AG10803 (cell line): Measurements from ENCODE around the gene MEGF9.

Source experiments
- DNase-seq: peaks from one replicate; pipeline ENCODE4 v3.0.0; 2010; ENCODE audit warnings: low read depth
- H3K4me3 ChIP-seq: 2 replicates; pipeline ENCODE4 v1.5.1; 2011; ENCODE audit warnings: mild to moderate bottlenecking, low read length, control low read depth
- CTCF ChIP-seq: conservative IDR thresholded peaks from 2 replicates; pipeline ENCODE4 v1.5.1; 2011; ENCODE audit warnings: mild to moderate bottlenecking, low read length, control low read depth, inconsistent platforms

Gene MEGF9

GRCh38 chr9:120627073-120627472, 87.2 kb downstream of the MEGF9 start:
- no peak overlapping the region for H3K4me3 ChIP-seq
- DNase-seq, result no peak
- TF ChIP-seq CTCF, result no peak

GRCh38 chr9:120626512-120626911, 87.8 kb downstream of the MEGF9 start:
- no peak for DNase-seq
- H3K4me3 ChIP-seq, result no peak overlapping the region
- no peak for TF ChIP-seq CTCF

- no peak for TF ChIP-seq CTCF
- no peak overlapping the region for H3K4me3 ChIP-seq
- peak; percentile 12 for DNase-seq
Observed at GRCh38 chr9:120625222-120625621, 89.0 kb downstream of the MEGF9 start.

- H3K4me3 ChIP-seq, result no peak overlapping the region
- DNase-seq, result no peak
- TF ChIP-seq CTCF, result no peak
Observed at GRCh38 chr9:120622790-120623189, 91.5 kb downstream of the MEGF9 start.

- no peak overlapping the region for H3K4me3 ChIP-seq
- DNase-seq, result no peak
- no peak for TF ChIP-seq CTCF
Observed at GRCh38 chr9:120621941-120622340, 92.3 kb downstream of the MEGF9 start.

- H3K4me3 ChIP-seq, result no peak overlapping the region
- DNase-seq, result peak; percentile 67
- TF ChIP-seq CTCF, result peak; percentile 89
Observed at GRCh38 chr9:120619751-120620655, 94.3 kb downstream of the MEGF9 start.
